ENCODE data around the gene CCNI.
"Not testable (repeated sequence)": the region's sequence is repeated elsewhere in the genome, so short reads cannot be mapped to it uniquely, and the experiment has no call there.

CCNI gene

DNA sequence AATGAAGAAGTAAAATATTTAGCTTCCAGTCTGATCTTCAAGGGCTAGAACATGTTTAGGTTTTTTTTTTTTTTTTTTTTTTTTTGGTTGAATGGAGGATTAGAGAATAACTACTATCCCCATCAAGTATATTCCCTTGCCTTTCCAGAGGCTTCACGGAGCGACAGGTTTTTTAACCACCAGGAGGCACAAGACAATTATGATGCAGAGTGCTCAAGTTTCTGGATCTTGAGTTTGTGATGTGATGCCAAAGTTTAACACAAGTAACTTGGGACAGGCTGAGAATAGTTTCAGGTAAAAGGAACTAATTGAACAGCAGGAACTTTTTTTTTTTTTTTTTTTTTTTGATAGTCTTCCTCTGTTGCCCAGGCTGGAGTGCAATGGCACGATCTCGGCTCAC lies 30.3 kb downstream of the CCNI start:
- H3K27ac ChIP-seq = no peak overlapping the region
- TF ChIP-seq ZFX (IDR thresholded peaks at IDR 0.05) = no peak
- TF ChIP-seq, protein P1, sequence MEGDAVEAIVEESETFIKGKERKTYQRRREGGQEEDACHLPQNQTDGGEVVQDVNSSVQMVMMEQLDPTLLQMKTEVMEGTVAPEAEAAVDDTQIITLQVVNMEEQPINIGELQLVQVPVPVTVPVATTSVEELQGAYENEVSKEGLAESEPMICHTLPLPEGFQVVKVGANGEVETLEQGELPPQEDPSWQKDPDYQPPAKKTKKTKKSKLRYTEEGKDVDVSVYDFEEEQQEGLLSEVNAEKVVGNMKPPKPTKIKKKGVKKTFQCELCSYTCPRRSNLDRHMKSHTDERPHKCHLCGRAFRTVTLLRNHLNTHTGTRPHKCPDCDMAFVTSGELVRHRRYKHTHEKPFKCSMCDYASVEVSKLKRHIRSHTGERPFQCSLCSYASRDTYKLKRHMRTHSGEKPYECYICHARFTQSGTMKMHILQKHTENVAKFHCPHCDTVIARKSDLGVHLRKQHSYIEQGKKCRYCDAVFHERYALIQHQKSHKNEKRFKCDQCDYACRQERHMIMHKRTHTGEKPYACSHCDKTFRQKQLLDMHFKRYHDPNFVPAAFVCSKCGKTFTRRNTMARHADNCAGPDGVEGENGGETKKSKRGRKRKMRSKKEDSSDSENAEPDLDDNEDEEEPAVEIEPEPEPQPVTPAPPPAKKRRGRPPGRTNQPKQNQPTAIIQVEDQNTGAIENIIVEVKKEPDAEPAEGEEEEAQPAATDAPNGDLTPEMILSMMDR (conservative IDR thresholded peaks at IDR 0.05) = no peak

DNA sequence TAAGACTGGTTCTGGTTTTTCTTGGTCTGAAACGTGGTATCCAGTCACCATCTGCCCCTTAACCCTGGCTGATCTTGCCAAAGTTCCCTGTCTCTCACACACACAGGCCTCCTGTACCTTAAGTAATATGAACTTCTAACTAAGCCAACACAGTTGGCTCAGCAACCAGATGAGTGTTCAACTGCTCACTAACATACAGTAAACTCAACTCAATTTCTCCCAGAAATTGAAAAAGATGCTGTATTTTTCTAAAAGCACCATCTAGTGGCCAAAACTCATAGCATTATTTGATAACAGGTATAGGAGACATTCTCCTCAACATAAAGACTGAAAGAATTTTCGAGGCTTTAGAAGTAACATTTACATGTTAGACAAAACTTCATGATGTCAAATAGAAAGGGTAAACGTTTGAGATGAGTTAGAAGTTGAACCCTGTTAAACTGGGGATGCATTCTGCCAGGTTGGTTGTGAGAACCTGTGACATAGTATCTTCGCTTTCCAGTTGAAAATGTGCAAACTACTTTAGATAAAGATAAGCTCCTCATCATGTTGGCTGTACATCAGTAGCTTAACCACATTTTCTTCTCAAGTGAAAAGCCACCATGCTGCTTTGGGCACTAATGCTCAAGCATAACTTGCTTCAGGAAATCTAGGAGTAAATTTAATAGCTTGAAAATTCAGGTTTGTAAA lies 31.2 kb downstream of the CCNI start:
- H3K27ac ChIP-seq = no peak overlapping the region
- no peak for TF ChIP-seq ZFX (IDR thresholded peaks at IDR 0.05)
- TF ChIP-seq, protein P1 (conservative IDR thresholded peaks at IDR 0.05) = peak; percentile 75

DNA sequence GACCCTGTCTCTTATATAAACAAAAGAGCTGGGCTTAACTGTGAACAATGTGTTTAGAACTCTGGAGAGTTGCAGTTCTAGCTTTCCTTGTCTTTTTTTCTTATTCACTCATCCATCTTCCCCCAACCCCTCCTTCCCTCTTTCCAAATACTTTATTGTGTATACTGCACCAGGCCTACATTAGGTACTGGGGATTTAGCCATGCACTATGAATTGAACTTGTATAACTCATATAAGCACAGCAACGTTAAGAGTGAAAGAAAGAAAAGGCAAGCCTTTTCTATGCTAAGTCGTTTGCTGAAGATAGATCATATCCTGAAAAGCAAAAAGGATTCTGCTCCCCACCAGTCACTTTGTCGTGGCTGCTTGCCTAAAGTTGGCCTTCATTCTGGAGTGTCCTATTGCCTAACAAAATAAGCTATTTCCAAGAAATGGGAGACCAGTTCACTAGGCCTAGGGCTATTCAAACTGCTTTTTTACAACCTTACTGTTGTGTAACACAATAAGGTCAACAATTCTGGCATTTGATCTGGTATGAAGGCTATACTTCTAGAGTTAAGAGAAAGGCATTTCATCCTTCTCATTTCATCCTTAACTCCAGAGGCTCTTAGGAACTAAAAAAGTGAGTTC lies 32.2 kb downstream of the CCNI start:
- TF ChIP-seq, protein P1 (conservative IDR thresholded peaks at IDR 0.05) = no peak
- no peak for TF ChIP-seq ZFX (IDR thresholded peaks at IDR 0.05)
- no peak overlapping the region for H3K27ac ChIP-seq

DNA sequence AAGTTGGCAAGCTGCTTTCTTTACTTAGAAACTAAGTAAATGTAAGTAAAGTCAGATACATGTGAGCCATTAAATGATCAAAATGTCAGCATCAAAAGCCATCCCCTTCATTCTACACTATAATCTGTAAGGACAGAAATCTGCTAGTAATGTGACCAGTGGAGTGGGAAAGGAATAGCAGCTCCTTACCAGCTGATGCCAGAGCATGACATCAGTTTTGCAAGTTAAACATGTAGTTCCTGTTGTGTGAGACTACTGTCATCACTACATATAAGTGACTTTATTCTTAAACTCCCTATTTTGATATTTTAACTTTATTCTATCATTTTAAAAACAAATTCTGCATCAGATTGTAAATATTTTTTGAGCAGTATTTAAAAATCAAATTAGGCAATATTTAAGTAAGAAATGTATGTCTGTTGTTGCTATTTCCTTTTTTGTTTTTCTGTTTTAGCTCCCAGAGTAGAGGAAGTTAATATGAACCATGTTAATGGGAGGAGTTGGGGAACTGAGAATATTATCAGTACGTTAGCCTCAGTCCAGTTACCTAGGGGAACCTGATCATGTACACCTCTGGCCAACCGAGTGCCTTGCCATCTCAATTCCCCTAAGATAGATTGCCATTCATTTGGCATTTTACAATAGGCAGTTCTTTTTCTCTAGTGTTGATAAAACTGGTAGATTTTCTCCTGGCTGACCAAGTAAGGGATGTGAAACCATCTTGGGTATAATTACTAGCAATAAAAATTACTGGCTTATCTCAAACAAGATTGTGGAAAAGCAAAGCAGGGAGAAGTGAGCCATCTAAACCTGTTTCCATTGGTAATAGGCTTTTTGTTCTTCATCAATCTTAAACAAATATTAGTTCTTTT lies 34.7 kb downstream of the CCNI start:
- H3K27ac ChIP-seq = no peak overlapping the region
- TF ChIP-seq, protein P1 (conservative IDR thresholded peaks at IDR 0.05) = no peak
- no peak for TF ChIP-seq ZFX (IDR thresholded peaks at IDR 0.05)

DNA sequence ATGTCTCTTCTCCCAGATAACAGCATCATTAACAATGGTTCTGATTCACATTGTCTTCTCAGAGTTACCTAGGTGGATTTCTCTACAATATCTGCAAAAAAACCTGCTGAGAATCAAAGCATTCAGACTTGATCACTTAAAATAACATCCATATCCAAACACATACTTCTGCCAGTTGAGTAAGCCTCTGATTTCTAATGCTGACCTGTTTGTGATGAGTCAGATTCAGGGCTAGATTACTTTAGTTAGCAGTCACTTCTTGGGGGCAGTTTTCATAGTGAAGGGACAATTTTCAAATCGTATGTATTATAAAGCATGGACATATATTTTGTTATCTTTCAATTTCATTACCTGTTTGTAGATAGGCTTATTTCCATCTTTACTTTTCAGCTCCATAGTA lies 35.5 kb downstream of the CCNI start:
- TF ChIP-seq ZFX (IDR thresholded peaks at IDR 0.05) = no peak
- TF ChIP-seq, protein P1 (conservative IDR thresholded peaks at IDR 0.05) = no peak
- H3K27ac ChIP-seq = no peak overlapping the region

DNA sequence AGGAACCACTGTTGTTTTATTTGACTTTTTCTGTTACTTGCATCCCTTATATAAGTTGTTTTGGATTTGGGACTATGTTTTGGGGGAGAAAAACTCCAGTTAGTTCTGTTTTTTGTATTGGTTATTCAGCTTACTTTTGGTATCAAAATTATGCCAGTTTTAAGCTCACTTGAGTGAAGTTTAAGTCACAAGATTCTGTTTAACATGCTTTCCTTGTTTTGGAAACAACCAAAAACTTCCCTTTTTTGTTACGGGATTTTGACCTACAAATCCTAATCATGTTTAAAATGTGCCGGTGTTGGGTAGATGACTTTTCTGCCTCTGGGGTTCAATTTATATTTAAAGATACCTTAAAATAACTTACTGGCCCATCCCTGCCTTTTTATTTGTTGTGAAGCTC lies 36.0 kb downstream of the CCNI start:
- TF ChIP-seq ZFX (IDR thresholded peaks at IDR 0.05) = no peak
- TF ChIP-seq, protein P1 (conservative IDR thresholded peaks at IDR 0.05) = no peak
- H3K27ac ChIP-seq = no peak overlapping the region

DNA sequence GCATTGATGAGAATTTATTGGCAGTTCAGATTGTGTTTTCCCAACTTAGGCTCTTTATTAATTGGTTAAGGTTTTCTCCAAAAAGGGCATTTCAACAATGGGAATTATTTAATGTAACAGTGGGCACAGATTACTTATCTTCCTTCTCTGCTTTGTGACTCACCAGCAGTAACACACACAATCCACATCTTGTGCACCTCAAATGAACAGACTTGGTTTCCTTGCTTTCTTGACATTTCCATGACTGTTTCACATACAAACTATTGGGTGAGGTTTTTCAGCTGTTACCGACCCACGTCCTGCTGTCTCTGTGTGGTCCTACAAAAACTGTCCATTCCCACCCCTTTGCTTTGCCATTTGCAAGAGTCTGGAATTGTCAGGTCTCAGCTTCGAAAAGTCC lies 38.1 kb downstream of the CCNI start:
- H3K27ac ChIP-seq = no peak overlapping the region
- TF ChIP-seq, protein P1 (conservative IDR thresholded peaks at IDR 0.05) = no peak
- TF ChIP-seq ZFX (IDR thresholded peaks at IDR 0.05) = no peak

DNA sequence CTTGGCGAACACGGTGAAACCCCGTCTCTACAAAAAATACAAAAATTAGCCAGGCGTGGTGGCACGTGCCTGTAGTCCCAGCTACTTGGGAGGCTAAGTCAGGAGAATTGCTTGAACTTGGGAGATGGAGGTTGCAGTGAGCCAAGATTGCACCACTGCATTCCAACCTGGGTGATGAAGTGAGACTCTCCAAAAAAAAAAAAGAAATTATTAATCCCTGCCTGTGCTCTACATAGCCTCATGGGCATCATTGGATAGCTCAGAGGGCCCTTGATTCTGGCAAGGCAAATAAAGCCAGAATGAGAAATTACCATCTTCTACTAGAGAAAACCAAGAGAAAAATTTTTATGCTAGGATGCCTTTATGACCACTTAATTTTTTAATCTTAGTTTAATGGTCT lies 38.6 kb downstream of the CCNI start:
- not testable (repeated sequence) for H3K27ac ChIP-seq
